HFFc6 (cell line): ENCODE measurements around the gene GSG1L. TPM values are rescaled to one million over a fixed set of nuclear protein-coding genes. Genes with fewer than 3 reads are reported as not detected.
A peak's percentile ranks its signal among the peaks of the same experiment; 100 is the strongest.

Source experiments
- DNase-seq: peaks from one replicate; pipeline ENCODE4 v3.0.0-alpha.2; 2018
- H3K27ac Mint-ChIP-seq: 2 replicates; pipeline ENCODE4 v1.8.0; 2020; ENCODE audit warnings: mild to moderate bottlenecking, mixed read lengths
- H3K27me3 Mint-ChIP-seq: 2 replicates; pipeline ENCODE4 v1.8.0; 2021; ENCODE audit warnings: mild to moderate bottlenecking, moderate library complexity, mixed read lengths; ENCODE audit not compliant: insufficient read depth
- H3K36me3 Mint-ChIP-seq: 2 replicates; pipeline ENCODE4 v1.8.0; 2021; ENCODE audit warnings: low read depth, mixed read lengths
- H3K4me1 Mint-ChIP-seq: 2 replicates; pipeline ENCODE4 v1.8.0; 2020; ENCODE audit warnings: low read depth, mixed read lengths
- H3K4me3 Mint-ChIP-seq: 2 replicates; pipeline ENCODE4 v1.8.0; 2020; ENCODE audit warnings: mild to moderate bottlenecking, moderate library complexity, mixed read lengths
- H3K9me3 Mint-ChIP-seq: 2 replicates; pipeline ENCODE4 v1.8.0; 2020; ENCODE audit warnings: mild to moderate bottlenecking, mixed read lengths
- total RNA-seq, 6 experiments: library from RNA; stranded (reverse); fragmentation: NEBNext Ultra II Directional; extraction: Animal tissue kit (Norgen Biotek cat#: 25700); gene quantifications; 2 replicates in 1 of 6; 3 replicates in 5 of 6; pipeline ENCODE4 v1.2.3, GENCODE V29; 2021
- TF ChIP-seq, protein P1 (sequence below): fragments of 200-600 bp; sonication (generic); IDR thresholded peaks from 2 replicates; pipeline ENCODE4 v1.5.0; 2021; ENCODE audit warnings: antibody characterized with exemption, mild to moderate bottlenecking

GSG1L gene
- total RNA-seq, 6 experiments from 2014 or later = not detected

DNA sequence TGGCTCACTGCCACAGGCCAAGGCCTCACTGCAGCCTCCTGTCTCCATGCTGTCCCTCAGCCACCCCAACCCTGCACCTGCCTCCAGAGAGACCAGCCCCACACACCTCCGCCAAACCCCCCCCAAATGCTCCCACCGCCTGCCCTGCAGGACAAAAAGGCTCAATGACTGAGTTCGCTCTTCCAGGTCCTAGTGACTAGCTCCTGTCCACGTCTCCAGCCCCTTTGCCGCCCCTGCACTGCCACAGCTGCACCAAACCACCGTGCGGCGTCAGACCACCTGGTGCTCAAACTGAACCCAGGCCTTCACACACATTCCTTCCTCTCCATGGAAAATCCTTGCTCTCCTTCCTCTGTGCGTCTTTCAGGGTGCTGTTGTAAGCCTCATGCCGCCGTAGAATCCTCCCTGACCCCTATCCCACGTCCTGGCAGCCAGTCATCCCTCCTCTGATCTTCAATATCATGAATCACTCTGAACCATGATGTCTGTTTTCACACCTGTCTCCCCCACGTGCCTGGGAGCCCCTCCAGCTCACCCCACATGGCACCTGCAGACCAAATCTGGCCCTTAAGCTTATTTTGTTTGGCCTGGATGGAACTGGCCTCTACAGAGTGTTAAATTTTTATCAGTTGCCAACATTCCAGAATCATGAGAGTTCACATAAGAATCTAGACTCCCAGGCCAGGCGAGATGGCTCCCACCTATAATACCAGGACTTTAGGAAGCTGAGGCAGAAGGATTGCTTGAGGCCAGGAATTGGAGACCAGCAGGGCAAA, 4.3 kb upstream of the GSG1L start:
- Mint-ChIP-seq H3K4me1 (peaks cover 14% of the 10 kb centered on the region), H3K4me3 (no peak overlapping the region), H3K27ac (no peak overlapping the region), H3K36me3 (no peaks in the 10 kb centered on the region), H3K9me3 (no peaks in the 10 kb centered on the region), H3K27me3 (peaks cover 27% of the 10 kb centered on the region)
- TF ChIP-seq, protein P1, sequence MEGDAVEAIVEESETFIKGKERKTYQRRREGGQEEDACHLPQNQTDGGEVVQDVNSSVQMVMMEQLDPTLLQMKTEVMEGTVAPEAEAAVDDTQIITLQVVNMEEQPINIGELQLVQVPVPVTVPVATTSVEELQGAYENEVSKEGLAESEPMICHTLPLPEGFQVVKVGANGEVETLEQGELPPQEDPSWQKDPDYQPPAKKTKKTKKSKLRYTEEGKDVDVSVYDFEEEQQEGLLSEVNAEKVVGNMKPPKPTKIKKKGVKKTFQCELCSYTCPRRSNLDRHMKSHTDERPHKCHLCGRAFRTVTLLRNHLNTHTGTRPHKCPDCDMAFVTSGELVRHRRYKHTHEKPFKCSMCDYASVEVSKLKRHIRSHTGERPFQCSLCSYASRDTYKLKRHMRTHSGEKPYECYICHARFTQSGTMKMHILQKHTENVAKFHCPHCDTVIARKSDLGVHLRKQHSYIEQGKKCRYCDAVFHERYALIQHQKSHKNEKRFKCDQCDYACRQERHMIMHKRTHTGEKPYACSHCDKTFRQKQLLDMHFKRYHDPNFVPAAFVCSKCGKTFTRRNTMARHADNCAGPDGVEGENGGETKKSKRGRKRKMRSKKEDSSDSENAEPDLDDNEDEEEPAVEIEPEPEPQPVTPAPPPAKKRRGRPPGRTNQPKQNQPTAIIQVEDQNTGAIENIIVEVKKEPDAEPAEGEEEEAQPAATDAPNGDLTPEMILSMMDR = no peak
- DNase-seq = peak; percentile 35

DNA sequence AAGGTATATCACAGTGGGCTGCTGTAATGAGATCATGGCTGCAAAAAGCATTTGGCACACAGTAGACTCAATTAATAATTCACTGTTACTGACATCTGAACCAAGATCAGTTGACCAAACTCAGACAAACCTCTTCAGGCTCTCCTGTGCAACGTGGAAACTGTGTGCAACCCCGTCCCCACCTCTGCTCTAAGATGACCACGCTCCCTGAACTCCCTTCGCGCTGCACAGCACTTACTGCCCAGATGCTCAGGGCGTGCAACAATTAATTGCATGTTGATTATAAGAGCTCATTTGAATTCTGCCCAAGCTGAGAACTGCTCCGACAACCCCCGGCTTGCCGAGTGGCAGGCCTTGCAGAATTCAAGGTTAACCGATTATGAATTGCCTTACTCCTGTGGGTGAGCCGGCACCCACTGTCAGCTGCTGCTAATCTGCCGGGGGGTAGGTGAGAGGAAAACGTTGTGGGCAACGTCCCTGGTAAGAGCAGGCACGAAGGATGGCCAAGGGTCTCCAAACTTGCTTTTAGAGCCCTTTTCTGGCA, 1.3 kb upstream of the GSG1L start:
- H3K36me3 Mint-ChIP-seq = no peaks in the 10 kb centered on the region
- peaks cover 39% of the 10 kb centered on the region for H3K27me3 Mint-ChIP-seq
- TF ChIP-seq, protein P1 = no peak
- H3K27ac Mint-ChIP-seq = no peak overlapping the region
- no peak for DNase-seq
- H3K9me3 Mint-ChIP-seq = no peaks in the 10 kb centered on the region
- H3K4me3 Mint-ChIP-seq = no peak overlapping the region
- H3K4me1 Mint-ChIP-seq = peaks cover 14% of the 10 kb centered on the region

DNA sequence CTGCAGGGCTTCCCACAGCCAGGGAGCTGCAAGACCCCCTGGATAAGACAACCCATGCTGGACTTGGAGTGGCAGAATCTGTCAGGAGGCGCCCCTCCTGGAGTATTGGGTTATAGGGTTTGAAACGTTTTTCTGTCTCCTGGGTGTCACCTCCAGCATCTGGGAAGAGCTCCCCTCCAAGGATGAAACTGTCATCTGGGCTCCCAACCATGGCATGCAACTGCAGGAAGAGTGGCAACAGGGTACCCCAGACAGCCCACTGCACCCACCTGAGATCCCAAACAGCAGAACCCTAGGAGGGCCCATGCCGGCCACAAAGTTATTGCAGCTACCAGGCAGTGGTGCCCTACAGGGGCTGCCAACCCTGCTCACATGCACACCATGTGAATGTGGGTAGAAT, 636 bp upstream of the GSG1L start:
- TF ChIP-seq, protein P1 = no peak
- DNase-seq = no peak
- Mint-ChIP-seq H3K36me3 (no peaks in the 10 kb centered on the region), H3K4me1 (peaks cover 14% of the 10 kb centered on the region), H3K27ac (no peak overlapping the region), H3K4me3 (no peak overlapping the region), H3K27me3 (peaks cover 42% of the 10 kb centered on the region), H3K9me3 (no peaks in the 10 kb centered on the region)

DNA sequence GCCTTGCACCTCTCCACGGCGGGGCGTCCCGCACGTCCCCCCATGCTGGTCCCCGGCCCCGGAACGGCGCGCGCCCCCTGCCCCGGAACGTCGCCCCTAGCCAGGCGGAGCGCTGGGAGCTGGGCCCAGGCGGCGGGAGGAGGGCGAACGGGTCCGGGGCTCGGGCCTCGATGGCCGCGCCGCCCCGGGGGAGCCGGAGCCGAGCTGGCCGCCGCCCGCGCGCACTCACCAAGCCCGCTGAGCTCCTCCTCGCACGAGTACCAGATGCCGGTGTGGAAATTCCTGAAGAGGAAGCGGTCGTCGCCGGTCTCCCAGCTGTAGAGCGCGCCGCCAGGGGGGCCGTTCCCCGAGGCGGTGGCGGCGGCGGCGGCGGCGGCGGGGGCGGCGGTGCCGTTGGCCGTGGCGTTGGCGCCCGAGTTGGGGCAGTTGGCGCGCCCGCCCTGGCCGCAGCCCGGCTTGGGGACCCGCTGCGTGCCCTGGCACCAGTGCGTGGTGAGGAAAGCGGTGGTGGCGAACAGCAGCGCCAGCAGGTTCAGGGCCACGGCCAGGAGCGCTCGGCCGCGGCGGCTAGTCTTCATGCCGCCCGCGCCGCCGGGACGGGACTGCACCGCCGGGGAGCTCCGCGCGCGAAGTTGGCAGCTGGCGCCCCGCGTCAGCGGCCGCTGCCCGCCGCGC, 530 bp downstream of the GSG1L start:
- no peaks in the 10 kb centered on the region for H3K9me3 Mint-ChIP-seq
- peaks cover 45% of the 10 kb centered on the region for H3K27me3 Mint-ChIP-seq
- TF ChIP-seq, protein P1 = no peak
- peaks cover 5% of the 10 kb centered on the region for H3K4me1 Mint-ChIP-seq
- no peaks in the 10 kb centered on the region for H3K36me3 Mint-ChIP-seq
- no peak overlapping the region for H3K4me3 Mint-ChIP-seq
- H3K27ac Mint-ChIP-seq = no peak overlapping the region
- no peak for DNase-seq

DNA sequence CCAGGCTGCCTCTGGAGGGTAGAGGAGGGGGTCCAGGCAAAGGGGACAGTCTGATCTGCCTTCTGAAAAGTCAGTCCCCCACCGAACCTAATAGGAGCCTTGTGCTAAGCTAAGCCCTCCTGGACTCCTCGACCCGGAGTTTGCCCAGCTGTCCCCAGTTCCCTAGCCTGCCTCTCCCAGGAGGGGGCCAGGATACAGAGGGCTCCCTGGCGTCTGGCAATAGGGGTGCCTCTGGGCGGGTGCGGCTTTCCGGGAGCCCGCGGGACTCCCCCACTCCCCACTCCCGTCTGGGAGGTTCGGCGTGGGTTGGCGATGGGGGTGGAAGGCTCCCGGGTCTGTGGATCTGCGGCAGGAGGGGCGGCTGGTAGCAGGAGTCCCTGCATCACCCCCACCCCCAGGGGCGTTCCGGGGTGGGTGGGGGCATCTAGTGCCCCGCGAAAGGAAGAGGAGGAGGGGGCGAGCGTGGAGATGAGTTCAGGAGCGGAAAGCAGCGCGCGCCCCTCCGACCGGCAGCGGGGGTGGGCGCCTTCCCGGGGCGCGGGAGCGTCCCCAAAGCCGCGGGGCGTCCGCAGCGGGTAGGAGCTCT, 1.2 kb downstream of the GSG1L start:
- Mint-ChIP-seq H3K9me3 (no peaks in the 10 kb centered on the region), H3K36me3 (no peaks in the 10 kb centered on the region), H3K27ac (no peak overlapping the region), H3K27me3 (peaks cover 49% of the 10 kb centered on the region), H3K4me1 (no peaks in the 10 kb centered on the region), H3K4me3 (no peak overlapping the region)
- TF ChIP-seq, protein P1 = no peak
- no peak for DNase-seq
